RWPE1 (cell line): ENCODE measurements around the gene SORL1.

Experiments
- CTCF ChIA-PET: fragments of 350-600 bp; sonication (Branson Sonifier 250); formaldehyde crosslinking; extraction: SDS; loops from one replicate; lab custom pipeline; 2021; lab: Yijun Ruan, JAX
- POLR2A ChIA-PET: fragments of 400-600 bp; formaldehyde crosslinking; extraction: SDS; loops from one replicate; lab custom pipeline; 2020; ENCODE audit warnings: antibody characterized with exemption; ENCODE audit not compliant: low non-redundant PET; lab: Yijun Ruan, JAX
- DNase-seq: peaks from one replicate; pipeline ENCODE4 v3.0.0; 2012; ENCODE audit warnings: low spot score
- H3K27ac ChIP-seq: fragments of 450-650 bp; 2 replicates; pipeline ENCODE4 v1.5.1; 2017
- TF ChIP-seq, protein P1 (sequence below): fragments of 450-650 bp; conservative IDR thresholded peaks from 2 replicates; pipeline ENCODE4 v1.5.1; 2017; ENCODE audit warnings: low read depth, mild to moderate bottlenecking

SORL1 gene

DNA sequence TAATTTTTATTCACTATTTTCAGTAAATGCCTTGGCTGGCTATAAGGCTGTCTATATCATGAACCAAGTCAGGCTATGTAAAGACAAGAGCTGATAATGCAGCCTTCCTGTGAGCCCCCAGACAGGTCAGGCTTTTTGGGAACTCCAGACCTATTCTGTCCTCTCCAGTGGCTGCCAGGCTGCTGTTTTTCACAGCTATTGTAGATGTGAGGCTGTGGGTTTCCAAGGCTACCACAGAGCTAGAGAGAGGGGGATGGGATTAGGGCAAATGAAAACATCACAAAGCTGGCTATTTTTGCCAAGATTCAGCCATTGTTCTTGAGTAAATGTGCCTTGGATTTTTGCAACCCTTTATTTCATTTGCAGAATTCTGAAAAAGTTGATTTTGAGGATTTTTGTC lies 56.3 kb downstream of the SORL1 start:
- ChIA-PET POLR2A (no interaction called here), CTCF (interaction anchor here (0.6 to 1.1 kb wide), 2 partner anchors 56 to 308 kb away, joined by 4 read pairs; partner anchors contain the start of genes SORL1 and SORL1-AS1)
- H3K27ac ChIP-seq: no peak overlapping the region
- DNase-seq: no peak
- TF ChIP-seq, protein P1, sequence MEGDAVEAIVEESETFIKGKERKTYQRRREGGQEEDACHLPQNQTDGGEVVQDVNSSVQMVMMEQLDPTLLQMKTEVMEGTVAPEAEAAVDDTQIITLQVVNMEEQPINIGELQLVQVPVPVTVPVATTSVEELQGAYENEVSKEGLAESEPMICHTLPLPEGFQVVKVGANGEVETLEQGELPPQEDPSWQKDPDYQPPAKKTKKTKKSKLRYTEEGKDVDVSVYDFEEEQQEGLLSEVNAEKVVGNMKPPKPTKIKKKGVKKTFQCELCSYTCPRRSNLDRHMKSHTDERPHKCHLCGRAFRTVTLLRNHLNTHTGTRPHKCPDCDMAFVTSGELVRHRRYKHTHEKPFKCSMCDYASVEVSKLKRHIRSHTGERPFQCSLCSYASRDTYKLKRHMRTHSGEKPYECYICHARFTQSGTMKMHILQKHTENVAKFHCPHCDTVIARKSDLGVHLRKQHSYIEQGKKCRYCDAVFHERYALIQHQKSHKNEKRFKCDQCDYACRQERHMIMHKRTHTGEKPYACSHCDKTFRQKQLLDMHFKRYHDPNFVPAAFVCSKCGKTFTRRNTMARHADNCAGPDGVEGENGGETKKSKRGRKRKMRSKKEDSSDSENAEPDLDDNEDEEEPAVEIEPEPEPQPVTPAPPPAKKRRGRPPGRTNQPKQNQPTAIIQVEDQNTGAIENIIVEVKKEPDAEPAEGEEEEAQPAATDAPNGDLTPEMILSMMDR: no peak

DNA sequence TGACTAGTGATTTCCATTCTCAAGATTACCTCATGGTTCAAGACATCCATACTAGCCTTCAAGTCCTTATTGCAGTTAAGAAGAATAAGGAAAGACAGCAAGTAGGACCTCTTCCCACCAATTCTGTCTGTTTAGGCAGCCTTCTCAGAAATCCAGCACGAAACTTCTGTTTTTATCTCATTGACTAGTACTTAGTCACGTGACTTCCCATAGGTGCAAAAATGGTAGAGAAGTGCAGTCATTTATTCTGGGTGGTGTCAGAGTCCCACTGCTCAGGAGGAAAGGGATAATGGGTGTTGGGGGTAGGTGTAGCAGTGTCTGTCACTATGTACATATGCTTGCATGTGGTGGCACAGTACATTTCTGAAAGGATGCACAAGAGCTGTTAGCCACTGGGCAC lies 58.3 kb downstream of the SORL1 start:
- DNase-seq: no peak
- ChIA-PET POLR2A (no interaction called here), CTCF (no interaction called here)
- TF ChIP-seq, protein P1: no peak
- no peak overlapping the region for H3K27ac ChIP-seq

DNA sequence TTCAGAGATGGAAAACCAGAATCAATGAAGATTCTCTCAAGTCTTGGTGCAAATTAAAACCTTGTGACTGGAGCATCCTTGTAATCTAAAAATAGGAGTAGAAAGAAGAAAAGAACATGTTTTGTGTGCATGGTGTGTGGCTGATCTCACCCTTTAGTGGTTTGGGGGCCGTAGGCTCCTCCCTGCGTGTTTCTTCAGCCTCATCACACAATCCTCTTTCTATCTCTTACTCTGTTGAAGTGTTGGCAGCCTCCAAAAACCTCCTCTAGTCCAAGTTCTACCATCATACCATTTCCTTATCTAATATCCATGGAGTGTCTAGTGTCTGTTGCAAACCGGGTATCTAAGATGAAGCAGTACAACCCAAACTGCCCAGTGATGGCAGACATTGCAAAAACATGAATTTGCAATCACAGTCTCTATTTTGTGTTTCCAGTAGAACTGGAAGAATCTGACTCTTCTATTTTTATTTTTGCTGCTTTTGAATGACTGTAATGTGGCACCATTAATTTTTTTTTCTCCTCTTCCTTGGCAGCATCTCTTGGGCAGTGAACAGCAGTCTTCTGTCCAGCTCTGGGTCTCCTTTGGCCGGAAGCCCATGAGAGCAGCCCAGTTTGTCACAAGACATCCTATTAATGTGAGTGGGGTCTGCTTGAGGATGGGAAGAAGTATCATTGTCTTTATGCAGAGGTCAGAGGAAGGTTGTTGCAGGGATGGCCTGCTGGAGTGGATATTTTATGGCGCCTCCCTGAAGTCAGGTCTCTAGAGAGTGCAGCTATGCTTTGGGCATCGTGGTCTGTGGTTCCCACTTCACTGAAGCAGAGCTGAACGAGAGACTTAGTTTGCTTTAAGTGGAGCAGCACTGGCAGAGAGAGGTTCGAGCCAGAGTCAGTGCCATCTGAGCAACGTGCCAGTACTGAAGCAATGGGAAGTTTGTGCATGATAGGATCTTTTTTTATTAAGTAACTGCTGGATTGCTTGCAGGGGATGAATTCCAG lies 60.7 kb downstream of the SORL1 start:
- DNase-seq: no peak
- ChIA-PET POLR2A (no interaction called here), CTCF (interaction anchor here (0.7 to 0.8 kb wide), 2 partner anchors 12 to 61 kb away, joined by 4 to 5 read pairs; partner anchors contain the start of gene SORL1)
- TF ChIP-seq, protein P1: no peak
- no peak overlapping the region for H3K27ac ChIP-seq

DNA sequence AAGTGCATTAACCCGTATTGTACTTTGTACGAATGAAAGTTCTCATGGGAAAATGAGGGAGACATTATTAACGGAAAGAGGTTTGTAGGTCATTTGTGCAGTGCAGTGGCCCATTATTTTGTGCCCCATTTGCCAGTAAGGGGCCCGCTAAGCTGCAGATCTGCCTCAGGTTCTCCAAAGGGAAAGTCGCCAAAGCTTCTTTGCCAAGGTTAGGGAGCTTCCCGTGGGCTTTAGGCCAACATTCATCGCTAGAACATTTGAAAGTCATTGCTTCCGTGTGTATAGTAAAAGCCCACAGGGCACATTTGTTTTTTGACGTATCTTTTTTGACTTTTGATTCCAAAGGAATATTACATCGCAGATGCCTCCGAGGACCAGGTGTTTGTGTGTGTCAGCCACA lies 61.7 kb downstream of the SORL1 start:
- ChIA-PET POLR2A (no interaction called here), CTCF (interaction anchor here (0.7 kb wide), 1 partner anchor 11 kb away, joined by 4 read pairs; no protein-coding TSS in a partner anchor)
- DNase-seq: no peak
- TF ChIP-seq, protein P1: no peak
- no peak overlapping the region for H3K27ac ChIP-seq

DNA sequence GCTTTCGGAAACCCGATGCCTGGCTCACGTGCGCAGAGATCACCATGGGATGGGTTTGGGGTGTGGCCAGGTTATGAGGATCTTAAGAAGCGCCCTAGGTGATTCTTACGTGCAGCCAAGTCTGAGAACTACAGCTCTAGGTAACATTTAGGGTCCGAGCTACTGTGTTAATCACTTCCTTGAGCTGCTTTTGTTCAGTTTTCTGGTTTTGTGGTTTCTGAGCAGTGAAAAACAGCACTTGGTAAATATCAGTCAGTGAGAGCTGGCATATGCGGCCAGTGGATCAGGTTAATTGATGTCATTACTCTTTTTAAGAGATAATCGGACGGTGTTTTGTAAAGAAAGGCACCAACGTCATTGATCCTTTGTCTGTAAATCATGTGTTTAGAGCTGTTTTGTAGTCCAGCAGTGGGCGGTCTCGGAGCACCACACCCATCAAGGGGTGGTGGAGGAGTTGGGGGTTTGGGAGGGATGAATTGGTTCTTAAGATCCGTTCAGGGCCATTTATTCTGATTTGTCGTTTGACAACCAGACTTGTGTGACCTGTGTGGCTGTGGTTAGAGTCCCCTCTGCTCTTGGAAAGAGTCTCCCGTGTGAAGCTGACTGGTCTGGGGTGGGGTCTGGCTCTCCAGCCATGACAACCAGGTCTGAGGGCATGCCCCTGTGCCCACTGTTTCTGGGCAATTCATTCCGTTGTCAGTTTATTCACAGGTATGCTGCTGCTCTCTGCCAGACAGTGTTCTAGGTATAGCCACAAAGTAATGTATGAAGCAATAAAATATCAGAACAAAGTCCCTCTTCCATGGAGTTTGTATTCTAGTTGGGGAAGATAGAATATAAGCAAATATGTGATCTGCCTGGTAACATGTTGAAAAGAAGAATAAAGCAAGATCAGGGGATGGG lies 62.6 kb downstream of the SORL1 start:
- H3K27ac ChIP-seq: no peak overlapping the region
- ChIA-PET CTCF (interaction anchor here (0.6 kb wide), 2 partner anchors 561 to 1066 kb away, joined by 3 to 4 read pairs; no protein-coding TSS in a partner anchor), POLR2A (no interaction called here)
- TF ChIP-seq, protein P1: no peak
- DNase-seq: no peak

DNA sequence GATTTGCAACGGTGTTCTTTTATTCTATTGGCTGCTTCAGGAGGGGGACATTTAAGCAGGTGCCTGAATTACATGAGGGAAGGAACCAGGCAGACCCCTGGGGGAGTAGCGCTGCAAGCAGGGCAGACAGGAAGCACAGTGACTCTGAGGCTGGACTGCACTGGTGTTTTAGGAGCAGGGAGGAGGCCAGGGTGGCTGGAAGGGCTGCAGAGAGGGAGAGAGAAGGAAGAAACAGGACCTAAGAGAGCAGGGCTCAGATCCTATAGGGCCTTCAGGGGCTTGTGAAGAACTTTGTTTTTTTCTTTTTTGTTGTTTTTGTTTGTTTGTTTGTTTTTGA lies 63.2 kb downstream of the SORL1 start:
- ChIA-PET CTCF (no interaction called here), POLR2A (no interaction called here)
- TF ChIP-seq, protein P1: no peak
- DNase-seq: no peak
- H3K27ac ChIP-seq: no peak overlapping the region
